Skin of body (tissue), 2 donors: Measurements from ENCODE around the gene GUCA2A. TPM values are rescaled to one million over a fixed set of nuclear protein-coding genes. Genes with fewer than 3 reads are reported as not detected.

Experiments
- DNase-seq: peaks from one replicate; lab custom pipeline; 2025; lab: John Stamatoyannopoulos, UW
- total RNA-seq: library from RNA; depleted of rRNA; stranded (reverse); fragments of >200 nt; gene quantifications from one replicate; pipeline ENCODE4 v1.2.3, GENCODE V29; 2014

GUCA2A gene
- total RNA-seq, 1 donor from 2014 or later, result not detected

- no peak for DNase-seq
Observed at GRCh38 chr1:42155362-42155761, 9.2 kb downstream of the GUCA2A start.

DNA sequence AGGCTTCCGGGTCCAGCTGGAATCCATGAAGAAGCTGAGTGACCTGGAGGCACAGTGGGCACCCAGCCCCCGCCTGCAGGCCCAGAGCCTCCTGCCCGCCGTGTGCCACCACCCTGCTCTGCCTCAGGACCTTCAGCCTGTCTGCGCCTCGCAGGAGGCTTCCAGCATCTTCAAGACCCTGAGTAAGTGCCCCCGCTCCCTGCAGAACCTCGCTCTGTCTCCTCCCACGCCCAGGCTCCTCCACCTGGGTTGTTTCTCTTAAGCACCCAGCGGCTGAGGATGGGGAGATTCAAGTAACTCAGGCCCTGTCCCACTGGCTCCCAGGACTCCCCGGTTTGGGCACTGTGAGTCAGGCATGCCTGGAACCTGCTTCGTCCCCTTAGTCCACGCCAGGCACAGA is 9.9 kb downstream of the GUCA2A start:
- DNase-seq, result no peak

- DNase-seq, result no peak
Observed at GRCh38 chr1:42153624-42154023, 10.9 kb downstream of the GUCA2A start.

DNA sequence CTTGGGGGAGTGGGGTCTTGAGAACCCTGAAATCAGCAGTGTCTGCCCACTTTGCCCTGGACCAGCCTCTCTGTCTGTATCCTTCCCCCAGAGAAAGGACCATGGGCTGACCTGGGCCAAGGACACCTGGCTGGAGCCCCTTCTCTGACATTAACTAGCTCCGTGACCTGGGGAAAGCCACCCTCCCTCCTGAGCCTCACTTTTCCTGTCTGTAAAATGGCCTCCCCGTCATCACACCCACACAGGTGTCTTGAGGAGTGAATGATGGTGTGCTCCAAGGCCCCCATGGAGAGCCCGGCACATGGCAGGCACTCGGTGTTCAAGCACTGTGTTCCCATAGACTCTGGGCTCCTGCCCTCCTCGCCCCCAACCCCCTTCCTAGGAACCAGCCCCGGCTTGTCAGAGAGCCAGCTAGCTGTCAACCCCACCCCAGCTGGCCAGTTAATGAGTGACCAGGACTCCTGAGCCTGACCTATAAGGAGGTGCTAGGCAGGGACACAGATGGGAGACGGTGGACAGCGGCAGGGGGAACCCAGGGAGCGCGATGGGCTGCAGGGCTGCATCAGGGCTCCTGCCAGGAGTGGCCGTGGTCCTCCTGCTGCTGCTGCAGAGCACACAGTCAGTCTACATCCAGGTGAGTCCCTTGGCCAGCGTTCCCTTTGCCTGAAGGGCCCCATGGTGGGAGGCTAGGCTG is 11.5 kb downstream of the GUCA2A start, which contains the start of gene GUCA2B:
TSS of gene GUCA2B (plus strand) at position 504 of the 694 bp plus-strand sequence. CDS start at position 545, 41 bp downstream.
- DNase-seq, result no peak

DNA sequence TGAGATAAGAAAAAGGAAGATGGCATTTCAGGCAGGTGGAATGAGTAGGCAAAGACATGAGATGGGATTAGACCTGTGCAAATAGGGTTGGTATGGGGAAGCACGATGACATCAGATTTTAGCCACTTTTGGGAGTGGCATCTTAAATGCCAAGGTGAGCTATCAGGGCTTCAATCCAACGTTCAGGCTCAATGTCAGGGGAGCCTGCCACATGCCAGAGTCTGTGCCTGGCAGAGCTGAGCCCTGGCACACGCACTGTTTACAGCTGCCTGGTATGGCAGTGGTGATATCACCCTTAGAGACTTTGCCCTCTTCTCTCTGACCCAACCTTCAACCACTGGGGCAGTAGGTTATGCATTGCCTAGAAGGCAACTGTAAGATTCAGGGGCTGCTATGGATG is 12.4 kb downstream of the GUCA2A start:
- no peak for DNase-seq

DNA sequence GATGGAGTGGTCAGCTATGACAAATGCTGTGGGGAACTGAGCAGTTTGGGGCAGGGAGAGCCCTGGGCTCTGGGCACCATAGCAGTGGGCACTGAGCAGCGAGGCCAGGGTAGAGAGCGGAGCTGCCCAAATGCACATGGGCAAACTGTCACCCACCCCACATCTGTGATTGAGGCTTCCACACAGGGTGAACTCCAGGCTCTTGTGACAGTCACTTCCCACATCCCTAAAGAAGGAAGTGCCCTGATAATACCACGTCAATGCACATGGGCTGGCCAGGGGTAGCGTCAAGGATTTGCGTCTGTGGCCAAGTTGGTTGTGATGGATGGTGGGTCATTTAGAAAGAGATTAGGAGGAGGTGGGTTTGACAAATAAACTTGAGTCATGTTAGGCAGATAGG is 13.9 kb downstream of the GUCA2A start:
- DNase-seq, result no peak

DNA sequence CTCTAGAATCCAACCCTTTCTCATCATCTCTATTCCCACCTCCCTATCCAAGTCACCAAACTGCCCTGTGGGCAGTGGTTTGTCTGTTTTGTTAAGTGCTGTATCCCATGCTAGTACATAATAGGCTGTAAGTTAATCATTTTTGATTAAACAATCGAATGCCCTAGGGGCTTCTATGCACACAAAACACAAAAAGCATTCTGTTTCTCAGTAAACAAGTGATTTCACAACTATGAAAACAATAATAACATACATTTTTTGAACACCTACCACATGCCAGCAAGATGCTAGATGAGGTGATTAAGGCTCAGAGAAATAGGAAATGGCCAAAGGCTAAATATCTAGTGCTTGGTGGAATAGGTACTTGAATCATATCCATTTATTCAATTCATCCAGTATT is 16.4 kb downstream of the GUCA2A start:
- no peak for DNase-seq

DNA sequence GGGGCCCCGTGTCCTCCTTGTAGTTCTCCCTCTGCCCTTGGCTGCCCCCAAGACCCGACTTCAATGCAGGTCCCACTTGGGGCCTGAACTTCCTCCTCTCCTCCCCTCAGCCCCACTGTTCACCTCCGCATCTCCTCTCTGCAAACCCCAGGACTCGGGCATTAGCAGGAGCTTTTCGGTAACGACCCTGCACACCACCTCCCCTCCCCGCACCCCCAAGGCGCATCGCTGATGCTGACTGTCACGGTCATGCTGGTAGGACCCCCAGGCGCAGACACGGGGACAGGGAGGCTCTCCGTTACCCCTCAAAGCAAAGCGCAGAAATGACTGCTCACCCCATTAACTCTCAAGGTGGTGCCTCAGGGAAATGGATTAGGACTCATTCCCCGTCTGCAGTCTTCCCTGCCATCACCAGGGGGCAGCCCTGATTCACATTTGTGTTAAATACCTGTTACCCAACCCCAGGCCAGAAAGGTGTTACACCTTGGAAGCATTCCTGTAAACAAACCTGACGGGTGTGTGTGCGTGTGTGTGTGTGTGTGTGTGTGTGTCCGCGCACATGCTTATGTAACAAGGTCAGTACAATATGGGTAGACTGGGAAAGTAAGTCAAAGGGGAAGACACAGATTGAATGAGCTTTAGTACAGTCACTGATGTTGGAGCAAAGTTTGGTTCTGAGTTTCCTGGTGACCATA is 17.8 kb downstream of the GUCA2A start:
- peak; percentile 9 for DNase-seq

GRCh38 chr1:42145764-42146625 is 18.6 kb downstream of the GUCA2A start:
- no peak for DNase-seq

DNA sequence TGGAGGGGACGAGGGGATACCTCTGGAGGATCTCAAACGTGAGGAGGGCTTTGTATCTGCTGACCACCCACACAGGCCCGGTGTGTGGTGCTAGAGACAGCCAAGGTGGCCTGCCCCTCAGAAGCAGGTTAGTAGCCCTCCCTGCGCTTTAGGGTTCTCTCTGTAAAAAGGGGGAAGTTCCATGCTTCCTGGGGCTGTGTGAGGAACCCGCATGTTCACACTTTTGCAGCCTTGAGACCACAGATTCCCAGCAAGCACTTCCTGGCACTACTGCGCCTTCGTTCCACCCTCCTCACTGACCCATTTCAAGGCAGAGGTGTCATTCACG is 19.2 kb downstream of the GUCA2A start:
- DNase-seq, result no peak

DNA sequence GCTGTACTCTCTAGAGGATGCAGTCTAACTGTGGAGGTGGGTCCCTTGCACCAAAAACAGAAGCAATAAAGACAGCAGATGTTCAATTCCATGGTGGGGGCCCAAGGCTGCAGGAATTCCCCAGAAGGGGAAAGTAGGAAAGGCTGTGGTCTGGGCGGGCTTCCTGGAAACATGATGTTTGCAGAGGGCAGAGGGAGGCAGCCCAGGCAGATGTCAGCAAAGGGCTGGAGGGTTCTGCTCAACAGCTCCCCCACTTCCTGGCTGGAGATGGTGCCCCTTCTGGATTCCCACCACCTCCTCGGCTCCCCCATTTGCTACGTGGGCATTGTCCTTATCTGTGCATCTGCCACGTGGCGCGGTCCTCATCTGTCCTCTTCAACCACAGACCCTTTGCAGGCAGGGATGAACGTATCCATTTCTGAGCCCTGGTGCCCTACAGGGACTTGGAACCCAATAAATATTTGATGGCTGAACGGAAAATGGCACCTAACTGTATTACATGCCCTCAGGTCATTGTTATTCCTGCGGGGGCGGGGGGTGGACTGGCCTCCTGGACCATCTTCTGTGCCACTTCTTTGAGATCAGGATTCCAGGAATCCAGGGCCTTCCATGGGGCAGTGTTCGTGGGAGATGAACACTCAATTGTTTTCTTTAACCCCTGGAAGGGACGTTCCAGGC is 19.7 kb downstream of the GUCA2A start:
- DNase-seq, result no peak

DNA sequence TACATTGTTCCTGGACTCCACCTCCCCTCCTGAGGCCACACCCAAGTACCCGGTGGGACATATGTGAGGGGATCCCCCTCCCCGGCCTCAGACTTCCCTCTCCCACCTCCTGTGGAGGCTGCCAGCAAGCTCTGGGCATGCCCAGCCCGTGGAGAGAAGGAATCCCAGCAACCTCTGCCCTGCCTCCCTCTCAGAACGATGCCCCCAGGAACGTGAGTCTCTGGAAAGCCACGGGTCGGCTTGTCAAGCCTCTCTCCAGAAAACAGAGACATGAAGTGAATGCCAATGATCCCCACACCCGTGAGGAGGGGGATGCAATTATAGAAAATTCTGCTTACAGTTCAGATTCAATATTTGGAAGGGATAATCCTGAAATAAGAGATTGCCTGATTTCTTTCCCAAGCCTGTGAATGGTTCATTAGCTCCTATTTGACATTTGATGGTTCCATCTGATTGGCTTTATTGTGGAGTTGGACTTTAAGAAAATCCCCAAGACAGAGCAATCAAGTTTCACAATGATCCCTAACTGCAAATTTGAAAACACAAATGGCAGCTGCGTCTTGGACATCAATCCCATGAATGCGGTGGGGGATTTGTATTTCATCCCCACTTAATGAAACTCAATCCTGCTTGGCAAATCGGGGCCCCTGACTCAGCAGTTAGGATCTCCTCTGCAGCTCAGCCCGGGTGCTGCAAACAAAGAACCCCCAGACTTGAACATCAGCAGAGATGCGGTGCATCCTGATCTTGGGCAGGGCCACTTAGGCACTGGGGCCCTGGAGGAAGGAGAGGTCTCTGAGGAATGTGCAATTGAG is 20.4 kb downstream of the GUCA2A start:
- DNase-seq, result no peak

DNA sequence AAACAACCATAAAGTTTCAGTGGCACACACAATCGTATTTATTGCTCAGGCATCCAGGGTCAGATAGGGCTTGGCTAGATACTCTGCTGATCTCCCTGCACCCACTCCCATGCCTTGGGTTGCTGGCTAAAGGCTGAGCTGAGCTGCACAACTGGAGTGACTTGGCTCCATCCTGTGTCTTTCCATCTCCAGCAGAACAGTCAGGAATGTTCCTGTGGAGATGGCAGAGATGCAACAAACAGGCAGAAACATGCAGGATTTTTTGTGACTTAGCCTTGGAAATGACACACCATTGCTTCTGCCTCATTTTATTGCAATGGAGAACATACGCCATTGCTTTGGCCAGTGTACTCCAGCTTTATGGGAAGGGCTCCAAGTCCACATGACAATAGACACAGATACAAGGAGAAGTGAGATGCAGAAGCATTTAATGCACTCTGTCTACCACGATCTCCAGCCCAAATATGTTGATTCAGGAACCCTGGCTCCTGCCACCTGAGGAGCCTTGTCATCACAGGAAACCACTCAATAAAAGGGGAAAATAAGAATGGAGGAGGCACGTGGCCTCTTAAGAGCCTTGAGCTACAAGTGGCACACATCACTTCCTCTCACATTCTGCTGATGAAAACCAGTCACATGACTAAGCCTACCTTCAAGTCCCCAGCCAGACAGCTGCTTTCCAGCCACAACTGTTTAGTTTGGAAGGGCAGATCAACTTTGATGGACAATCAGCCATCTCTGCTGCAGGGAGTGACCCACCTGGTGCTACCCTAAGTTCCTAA is 21.5 kb downstream of the GUCA2A start:
- no peak for DNase-seq

DNA sequence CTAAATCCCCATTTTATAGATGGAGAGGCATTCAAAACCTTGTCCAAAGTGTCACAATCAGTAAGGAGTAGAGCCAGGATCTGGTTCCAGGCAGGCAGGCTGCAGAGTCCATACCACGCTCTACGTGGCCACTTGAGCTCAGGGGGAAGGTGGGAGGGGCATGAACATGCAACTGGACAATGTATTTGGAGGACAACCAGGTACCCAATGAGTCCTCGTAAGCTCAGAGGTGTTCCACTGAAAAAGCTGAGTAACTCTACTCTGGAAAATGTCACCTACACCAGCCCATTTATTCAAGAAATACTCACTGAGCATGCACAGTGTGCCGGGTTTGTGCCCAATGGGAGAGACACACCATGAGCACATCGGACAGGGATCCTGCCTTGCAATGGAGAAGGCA is 22.6 kb downstream of the GUCA2A start:
- no peak for DNase-seq

DNA sequence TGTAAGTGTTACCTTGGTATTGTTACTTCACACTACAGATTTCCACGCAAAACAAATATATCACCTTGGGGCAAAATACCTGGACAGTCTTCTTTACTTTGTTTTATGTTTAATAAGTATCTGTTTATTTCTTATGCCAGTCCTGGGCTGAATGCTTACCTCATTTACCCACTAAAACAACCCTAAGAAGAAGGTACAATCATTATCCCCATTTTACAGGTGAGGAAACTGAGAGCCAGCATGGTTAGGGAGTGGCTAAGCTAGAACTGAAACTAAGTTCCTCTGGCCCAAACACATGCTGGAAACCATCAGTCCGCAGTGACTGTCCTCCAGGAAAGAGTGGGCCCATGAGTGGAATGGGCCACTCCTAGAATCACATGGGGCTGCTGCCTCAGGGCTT is 24.4 kb downstream of the GUCA2A start:
- DNase-seq, result no peak

DNA sequence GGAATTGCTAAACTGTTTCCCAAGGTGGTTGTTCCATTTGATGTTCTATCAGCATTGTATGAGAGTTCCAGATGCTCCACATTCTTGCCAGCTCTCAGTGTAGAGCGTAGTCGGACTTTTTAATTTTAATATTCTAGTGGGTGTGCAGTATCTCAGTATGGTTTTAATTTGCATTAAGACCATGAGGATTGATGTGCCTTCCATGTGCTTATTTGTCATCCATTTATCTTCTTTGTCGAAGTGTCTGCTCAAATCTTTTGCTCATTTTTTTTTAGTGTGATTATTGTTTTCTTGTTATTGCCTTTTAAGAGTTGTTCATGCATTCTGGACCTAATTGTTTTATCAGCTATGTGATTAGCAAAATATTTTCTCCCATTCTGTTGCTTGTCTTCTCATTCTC is 25.1 kb downstream of the GUCA2A start:
- no peak for DNase-seq

DNA sequence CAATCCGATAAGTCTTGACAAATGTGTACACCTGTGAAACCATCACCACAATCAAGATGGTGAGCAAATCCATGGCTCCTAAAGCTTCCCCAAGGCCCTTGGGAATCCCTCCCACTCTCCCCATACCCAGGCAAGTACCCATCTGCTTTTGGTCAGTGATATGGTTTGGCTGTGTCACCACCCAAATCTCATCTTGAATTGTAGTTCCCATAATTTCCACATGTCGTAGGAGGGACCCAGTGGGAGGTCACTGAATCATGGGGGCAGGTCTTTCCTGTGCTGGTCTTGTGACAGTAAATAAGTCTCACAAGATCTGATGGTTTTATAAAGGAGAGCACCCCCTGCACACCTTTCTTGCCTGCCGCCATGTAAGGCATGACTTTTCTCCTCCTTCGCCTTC is 26.0 kb downstream of the GUCA2A start:
- no peak for DNase-seq

GRCh38 chr1:42137766-42138165 is 26.8 kb downstream of the GUCA2A start:
- no peak for DNase-seq

- DNase-seq, result no peak
Observed at GRCh38 chr1:42136466-42136865, 28.1 kb downstream of the GUCA2A start.

DNA sequence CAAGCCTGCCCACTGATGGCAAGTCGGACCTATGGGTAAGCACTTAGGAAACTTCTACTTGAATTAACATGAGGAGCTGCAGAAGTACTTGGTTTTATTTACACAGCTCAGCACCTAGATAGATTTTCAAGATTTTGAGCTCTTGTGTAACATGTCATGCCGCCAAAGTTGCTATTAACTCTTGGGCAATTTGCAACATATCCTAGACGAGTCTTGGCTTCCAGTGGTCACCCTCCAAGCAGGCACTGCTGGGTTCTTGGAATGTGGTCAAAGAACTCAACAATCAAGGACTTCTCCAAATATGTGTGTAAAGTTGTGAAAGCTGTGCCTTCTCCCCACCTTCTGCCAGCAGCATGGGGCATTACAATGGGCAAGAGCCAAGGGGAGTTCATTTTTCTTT is 29.1 kb downstream of the GUCA2A start:
- no peak for DNase-seq
